Panc1 (cell line): ENCODE results near the gene CNOT4. TPM values are rescaled to one million over a fixed set of nuclear protein-coding genes. Genes with fewer than 3 reads are reported as not detected.

Experiments used
- ATAC-seq: fragments of 200-7000 bp; cut with Tn5 transposase; 2 replicates; pipeline ENCODE4 v1.9.1; 2020; ENCODE audit warnings: mild to moderate bottlenecking, moderate library complexity
- BruUV-seq: library from RNA; stranded (reverse); fragments of 400-500 nt; replicated peaks from 2 replicates; lab custom pipeline; 2021; lab: Mats Ljungman, UMichigan
- CTCF ChIA-PET: fragments of 300-600 bp; sonication (Branson Sonifier 250); formaldehyde crosslinking; loops from one replicate; lab custom pipeline; 2022; ENCODE audit warnings: antibody characterized with exemption; lab: Charles Lee
- POLR2A ChIA-PET: fragments of 300-600 bp; sonication (Branson Sonifier 250); formaldehyde crosslinking; loops from one replicate; lab custom pipeline; 2022; ENCODE audit warnings: antibody characterized with exemption; lab: Charles Lee
- DNase-seq: peaks from one replicate; pipeline ENCODE4 v3.0.0-alpha.2; 2010; ENCODE audit warnings: low read depth, low spot score
- H3K27ac ChIP-seq: 2 replicates; pipeline ENCODE4 v1.5.1; 2011; ENCODE audit warnings: mild to moderate bottlenecking, low read length, inconsistent platforms
- H3K27me3 ChIP-seq: fragments of 200-500 bp; sonication (Bioruptor generic); 2 replicates; pipeline ENCODE4 v1.6.0; 2014; ENCODE audit warnings: low read length, inconsistent platforms; ENCODE audit not compliant: control insufficient read depth, insufficient read depth
- H3K36me3 ChIP-seq: fragments of 200-500 bp; sonication (Bioruptor generic); 2 replicates; pipeline ENCODE4 v1.5.1; 2014; ENCODE audit warnings: inconsistent platforms, mild to moderate bottlenecking, low read length, moderate library complexity; ENCODE audit not compliant: control insufficient read depth, insufficient read depth
- H3K4me1 ChIP-seq: 2 replicates; pipeline ENCODE4 v1.5.1; 2011; ENCODE audit warnings: inconsistent platforms, mild to moderate bottlenecking, low read length, moderate library complexity; ENCODE audit not compliant: control insufficient read depth, insufficient read depth
- H3K4me3 ChIP-seq, 2 experiments: 2 replicates each; pipeline ENCODE4 v1.5.1; 2011 to 2012; ENCODE audit warnings: low read depth in 2 of 2, low read length in 2 of 2, mild to moderate bottlenecking in 2 of 2, inconsistent platforms in 1 of 2, moderate library complexity in 1 of 2
- H3K9me3 ChIP-seq: fragments of 200-500 bp; sonication (Bioruptor generic); 2 replicates; pipeline ENCODE4 v1.5.1; 2014; ENCODE audit warnings: low read depth, mild to moderate bottlenecking, inconsistent platforms, low read length, moderate library complexity; ENCODE audit not compliant: control insufficient read depth, insufficient read depth
- POLR2AphosphoS5 ChIP-seq: IDR thresholded peaks from 2 replicates; pipeline ENCODE4 v1.6.1; 2012; ENCODE audit warnings: mild to moderate bottlenecking, low read depth, low read length, moderate library complexity
- SIN3A ChIP-seq: IDR thresholded peaks from 2 replicates; pipeline ENCODE4 v1.6.1; 2012; ENCODE audit warnings: low read depth, mild to moderate bottlenecking, low read length, moderate library complexity, borderline replicate concordance; ENCODE audit not compliant: insufficient read depth
- TCF7L2 ChIP-seq: IDR thresholded peaks from 2 replicates; pipeline ENCODE4 v1.6.1; 2011; ENCODE audit warnings: mild to moderate bottlenecking, low read depth, low read length, inconsistent platforms
- in situ Hi-C: cut with HindIII; loops from 2 replicates; pipeline ENCODE4 v1.10.0; 2016; ENCODE audit warnings: low sequenced_read_pairs, low pct_unique_long_range_greater_than_20kb
- intact Hi-C: fragments of 100-400 bp; cut with micrococcal nuclease; formaldehyde crosslinking; loops from one replicate; pipeline ENCODE4 v1.10.0; 2022; ENCODE audit not compliant: unreplicated experiment
- total RNA-seq: library from RNA; stranded (reverse); gene quantifications from one replicate; pipeline ENCODE4 v1.2.1, GENCODE V29; 2021; ENCODE audit not compliant: unreplicated experiment
- TF ChIP-seq, protein P1 (sequence below): fragments of 450-650 bp; IDR thresholded peaks from 2 replicates; pipeline ENCODE4 v1.5.1; 2017; ENCODE audit warnings: mild to moderate bottlenecking
- TF ChIP-seq, protein P2 (sequence below), 2 experiments: IDR thresholded peaks; 2 replicates each; pipeline ENCODE4 v1.6.1; 2011 to 2012; ENCODE audit warnings: low read depth in 2 of 2, control low read depth in 1 of 2, low read length in 1 of 2, mild to moderate bottlenecking in 1 of 2, moderate library complexity in 1 of 2; ENCODE audit not compliant: insufficient read depth in 1 of 2

The CNOT4 gene
- total RNA-seq, 1 experiment from 2014 or later, result 22.3 TPM

DNA sequence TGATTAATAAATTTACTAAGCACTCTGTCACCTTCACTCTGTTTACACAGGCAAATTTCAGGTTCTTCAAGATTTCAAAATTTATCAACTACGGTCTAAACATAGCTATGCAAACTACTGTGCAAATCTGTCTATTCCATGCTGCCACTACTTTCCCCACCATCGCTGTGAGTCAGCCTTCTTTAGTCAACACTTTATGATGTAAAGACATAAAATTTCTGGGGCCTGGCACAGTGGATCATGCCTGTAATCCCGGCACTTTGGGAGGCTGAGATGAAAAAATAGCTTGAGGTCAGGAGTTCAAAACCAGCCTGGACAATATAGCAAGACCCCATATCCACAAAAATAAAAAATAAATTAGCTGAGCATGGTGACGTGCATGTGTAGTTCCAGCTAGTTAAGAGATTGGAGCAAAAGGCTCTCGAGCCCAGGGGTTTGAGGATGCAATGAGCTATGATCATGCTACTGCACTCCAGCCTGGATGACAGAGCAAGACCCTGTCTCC, 42.6 kb downstream of the CNOT4 start:
- H3K36me3 ChIP-seq, result no peaks in the 10 kb centered on the region
- no peak for DNase-seq
- CTCF ChIA-PET, result no interaction called here
- TF ChIP-seq, protein P1, sequence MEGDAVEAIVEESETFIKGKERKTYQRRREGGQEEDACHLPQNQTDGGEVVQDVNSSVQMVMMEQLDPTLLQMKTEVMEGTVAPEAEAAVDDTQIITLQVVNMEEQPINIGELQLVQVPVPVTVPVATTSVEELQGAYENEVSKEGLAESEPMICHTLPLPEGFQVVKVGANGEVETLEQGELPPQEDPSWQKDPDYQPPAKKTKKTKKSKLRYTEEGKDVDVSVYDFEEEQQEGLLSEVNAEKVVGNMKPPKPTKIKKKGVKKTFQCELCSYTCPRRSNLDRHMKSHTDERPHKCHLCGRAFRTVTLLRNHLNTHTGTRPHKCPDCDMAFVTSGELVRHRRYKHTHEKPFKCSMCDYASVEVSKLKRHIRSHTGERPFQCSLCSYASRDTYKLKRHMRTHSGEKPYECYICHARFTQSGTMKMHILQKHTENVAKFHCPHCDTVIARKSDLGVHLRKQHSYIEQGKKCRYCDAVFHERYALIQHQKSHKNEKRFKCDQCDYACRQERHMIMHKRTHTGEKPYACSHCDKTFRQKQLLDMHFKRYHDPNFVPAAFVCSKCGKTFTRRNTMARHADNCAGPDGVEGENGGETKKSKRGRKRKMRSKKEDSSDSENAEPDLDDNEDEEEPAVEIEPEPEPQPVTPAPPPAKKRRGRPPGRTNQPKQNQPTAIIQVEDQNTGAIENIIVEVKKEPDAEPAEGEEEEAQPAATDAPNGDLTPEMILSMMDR, result no peak
- TF ChIP-seq POLR2AphosphoS5 (no peak), TCF7L2 (no peak), SIN3A (no peak)
- TF ChIP-seq, protein P2, sequence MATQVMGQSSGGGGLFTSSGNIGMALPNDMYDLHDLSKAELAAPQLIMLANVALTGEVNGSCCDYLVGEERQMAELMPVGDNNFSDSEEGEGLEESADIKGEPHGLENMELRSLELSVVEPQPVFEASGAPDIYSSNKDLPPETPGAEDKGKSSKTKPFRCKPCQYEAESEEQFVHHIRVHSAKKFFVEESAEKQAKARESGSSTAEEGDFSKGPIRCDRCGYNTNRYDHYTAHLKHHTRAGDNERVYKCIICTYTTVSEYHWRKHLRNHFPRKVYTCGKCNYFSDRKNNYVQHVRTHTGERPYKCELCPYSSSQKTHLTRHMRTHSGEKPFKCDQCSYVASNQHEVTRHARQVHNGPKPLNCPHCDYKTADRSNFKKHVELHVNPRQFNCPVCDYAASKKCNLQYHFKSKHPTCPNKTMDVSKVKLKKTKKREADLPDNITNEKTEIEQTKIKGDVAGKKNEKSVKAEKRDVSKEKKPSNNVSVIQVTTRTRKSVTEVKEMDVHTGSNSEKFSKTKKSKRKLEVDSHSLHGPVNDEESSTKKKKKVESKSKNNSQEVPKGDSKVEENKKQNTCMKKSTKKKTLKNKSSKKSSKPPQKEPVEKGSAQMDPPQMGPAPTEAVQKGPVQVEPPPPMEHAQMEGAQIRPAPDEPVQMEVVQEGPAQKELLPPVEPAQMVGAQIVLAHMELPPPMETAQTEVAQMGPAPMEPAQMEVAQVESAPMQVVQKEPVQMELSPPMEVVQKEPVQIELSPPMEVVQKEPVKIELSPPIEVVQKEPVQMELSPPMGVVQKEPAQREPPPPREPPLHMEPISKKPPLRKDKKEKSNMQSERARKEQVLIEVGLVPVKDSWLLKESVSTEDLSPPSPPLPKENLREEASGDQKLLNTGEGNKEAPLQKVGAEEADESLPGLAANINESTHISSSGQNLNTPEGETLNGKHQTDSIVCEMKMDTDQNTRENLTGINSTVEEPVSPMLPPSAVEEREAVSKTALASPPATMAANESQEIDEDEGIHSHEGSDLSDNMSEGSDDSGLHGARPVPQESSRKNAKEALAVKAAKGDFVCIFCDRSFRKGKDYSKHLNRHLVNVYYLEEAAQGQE (IDR thresholded peaks at IDR 0.05; ENCODE audit: insufficient read depth in 1 of 2, low read depth in 2 of 2, low read length in 1 of 2), result no peak
- in situ Hi-C loops (no loop called here), intact Hi-C loops (no loop called here)
- H3K27me3 ChIP-seq, result no peaks in the 10 kb centered on the region
- no TSS peak for BruUV-seq
- POLR2A ChIA-PET, result no interaction called here
- no peak overlapping the region for H3K27ac ChIP-seq
- no peak for ATAC-seq
- no peaks in the 10 kb centered on the region for H3K4me1 ChIP-seq
- H3K4me3 ChIP-seq, result no peak overlapping the region
- no peaks in the 10 kb centered on the region for H3K9me3 ChIP-seq

DNA sequence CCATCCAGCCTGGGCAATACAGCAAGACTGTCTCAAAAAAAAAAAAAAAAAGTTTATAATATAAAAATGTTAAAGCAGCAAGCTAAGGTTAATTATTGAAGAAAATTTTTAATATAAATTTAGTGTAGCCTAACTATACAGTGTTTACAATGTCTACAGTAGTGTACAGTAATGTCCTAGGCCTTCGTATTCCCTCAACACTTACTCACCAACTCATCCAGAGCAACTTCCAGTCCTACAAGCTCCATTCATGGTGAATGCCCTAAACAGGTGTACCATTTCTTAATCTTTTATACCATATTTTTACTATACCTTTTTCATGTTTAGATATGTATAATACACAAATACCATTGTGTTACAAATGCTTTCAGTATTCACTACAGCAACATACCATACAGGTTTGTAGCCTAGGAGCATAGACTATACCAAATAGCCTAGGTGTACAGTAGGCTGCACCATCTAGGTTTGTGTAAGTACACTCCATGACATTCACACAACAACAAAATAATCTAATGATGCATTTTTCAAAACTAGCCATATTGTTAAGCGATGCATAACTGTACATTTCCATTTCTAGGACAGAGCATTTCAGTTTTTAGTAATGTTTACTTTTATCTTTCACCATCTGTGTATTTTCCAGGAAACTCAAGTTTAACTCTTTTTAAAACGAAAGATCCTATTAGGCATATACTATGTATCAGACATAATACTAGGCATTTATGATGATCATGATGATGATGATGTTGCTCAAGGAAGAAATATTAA, 43.3 kb downstream of the CNOT4 start:
- no TSS peak for BruUV-seq
- ChIA-PET CTCF (no interaction called here), POLR2A (interaction anchor here (0.6 kb wide), 1 partner anchor 184 kb away, joined by 3 read pairs; no protein-coding TSS in a partner anchor)
- in situ Hi-C loops, result no loop called here
- intact Hi-C loops, result no loop called here
- H3K36me3 ChIP-seq, result no peaks in the 10 kb centered on the region
- H3K9me3 ChIP-seq, result no peaks in the 10 kb centered on the region
- DNase-seq (no peak), ATAC-seq (no peak)
- no peaks in the 10 kb centered on the region for H3K27me3 ChIP-seq
- no peaks in the 10 kb centered on the region for H3K4me1 ChIP-seq
- H3K4me3 ChIP-seq, result no peak overlapping the region
- H3K27ac ChIP-seq, result no peak overlapping the region
- TF ChIP-seq, protein P2 (IDR thresholded peaks at IDR 0.05; ENCODE audit: insufficient read depth in 1 of 2, low read depth in 2 of 2, low read length in 1 of 2), result no peak
- no peak for TF ChIP-seq POLR2AphosphoS5
- TF ChIP-seq SIN3A, result no peak
- TF ChIP-seq, protein P1, result no peak
- TF ChIP-seq TCF7L2, result no peak
